ENCODE results near the gene SLC35F3. TPM values are rescaled to one million over a fixed set of nuclear protein-coding genes. Genes with fewer than 3 reads are reported as not detected.

The SLC35F3 gene
- total and polyA plus RNA-seq, 2 experiments from 2014 or later = 1.0 to 3.2 TPM

DNA sequence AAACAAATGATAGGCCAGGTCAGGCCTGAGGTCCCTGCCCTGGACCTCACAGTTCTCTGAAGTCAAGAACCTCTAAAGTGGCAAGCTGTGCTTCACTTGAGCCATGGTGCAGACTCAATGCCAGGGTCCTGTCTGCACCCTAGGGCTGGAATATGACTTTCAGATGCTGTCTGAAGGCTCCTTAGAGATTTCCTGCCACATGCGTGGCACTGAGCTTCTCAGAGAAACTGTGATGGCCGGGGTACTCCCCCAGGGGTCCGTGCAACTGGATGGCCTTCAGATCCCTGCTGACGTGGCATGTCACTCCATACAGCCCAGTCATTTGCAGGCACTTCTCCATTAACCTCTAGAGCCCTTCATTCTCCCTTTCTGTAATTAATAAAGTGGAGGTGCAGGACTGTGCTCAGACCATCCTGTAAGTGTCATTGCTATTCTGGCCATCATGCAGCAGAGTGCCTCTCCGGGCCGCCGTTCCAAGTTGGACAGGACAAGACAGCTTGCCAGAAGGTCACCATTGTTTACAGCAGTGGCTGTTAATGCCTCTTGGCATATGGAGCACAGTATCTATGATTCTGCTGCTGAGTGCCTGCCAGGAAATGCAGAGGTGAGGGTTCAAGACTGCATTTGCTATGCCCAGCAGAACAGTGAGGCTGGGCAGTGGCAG is 263.7 kb downstream of the SLC35F3 start:
- no peaks in the 10 kb centered on the region for H3K9me2 ChIP-seq (ENCODE audit: insufficient read depth)
- no peaks in the 10 kb centered on the region for H3K79me2 ChIP-seq (replicated peaks; ENCODE audit: insufficient read depth)
- H3K4me1 ChIP-seq (ENCODE audit: insufficient read depth) = peaks cover 3% of the 10 kb centered on the region; the same call in 1 of the 2 replicates
- TF ChIP-seq NANOG (IDR thresholded peaks at IDR 0.05; ENCODE audit: borderline replicate concordance) = no peak
- no peak for TF ChIP-seq CREB1 (CRISPR knock-in tag; IDR thresholded peaks at IDR 0.05; ENCODE audit: low read depth)
- TF ChIP-seq ZNF114 (CRISPR knock-in tag; IDR thresholded peaks at IDR 0.05) = no peak
- TF ChIP-seq, protein P1, sequence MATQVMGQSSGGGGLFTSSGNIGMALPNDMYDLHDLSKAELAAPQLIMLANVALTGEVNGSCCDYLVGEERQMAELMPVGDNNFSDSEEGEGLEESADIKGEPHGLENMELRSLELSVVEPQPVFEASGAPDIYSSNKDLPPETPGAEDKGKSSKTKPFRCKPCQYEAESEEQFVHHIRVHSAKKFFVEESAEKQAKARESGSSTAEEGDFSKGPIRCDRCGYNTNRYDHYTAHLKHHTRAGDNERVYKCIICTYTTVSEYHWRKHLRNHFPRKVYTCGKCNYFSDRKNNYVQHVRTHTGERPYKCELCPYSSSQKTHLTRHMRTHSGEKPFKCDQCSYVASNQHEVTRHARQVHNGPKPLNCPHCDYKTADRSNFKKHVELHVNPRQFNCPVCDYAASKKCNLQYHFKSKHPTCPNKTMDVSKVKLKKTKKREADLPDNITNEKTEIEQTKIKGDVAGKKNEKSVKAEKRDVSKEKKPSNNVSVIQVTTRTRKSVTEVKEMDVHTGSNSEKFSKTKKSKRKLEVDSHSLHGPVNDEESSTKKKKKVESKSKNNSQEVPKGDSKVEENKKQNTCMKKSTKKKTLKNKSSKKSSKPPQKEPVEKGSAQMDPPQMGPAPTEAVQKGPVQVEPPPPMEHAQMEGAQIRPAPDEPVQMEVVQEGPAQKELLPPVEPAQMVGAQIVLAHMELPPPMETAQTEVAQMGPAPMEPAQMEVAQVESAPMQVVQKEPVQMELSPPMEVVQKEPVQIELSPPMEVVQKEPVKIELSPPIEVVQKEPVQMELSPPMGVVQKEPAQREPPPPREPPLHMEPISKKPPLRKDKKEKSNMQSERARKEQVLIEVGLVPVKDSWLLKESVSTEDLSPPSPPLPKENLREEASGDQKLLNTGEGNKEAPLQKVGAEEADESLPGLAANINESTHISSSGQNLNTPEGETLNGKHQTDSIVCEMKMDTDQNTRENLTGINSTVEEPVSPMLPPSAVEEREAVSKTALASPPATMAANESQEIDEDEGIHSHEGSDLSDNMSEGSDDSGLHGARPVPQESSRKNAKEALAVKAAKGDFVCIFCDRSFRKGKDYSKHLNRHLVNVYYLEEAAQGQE (IDR thresholded peaks at IDR 0.05; ENCODE audit: unreplicated experiment) = no peak
- no peak for TF ChIP-seq ZNF331 (CRISPR knock-in tag; IDR thresholded peaks at IDR 0.05; ENCODE audit: low read depth)
- no peak for TF ChIP-seq CTCF (conservative IDR thresholded peaks at IDR 0.05; ENCODE audit: low read depth in 2 of 2)
- no peak for TF ChIP-seq JUNB (IDR thresholded peaks at IDR 0.05; ENCODE audit: unreplicated experiment)
- no peak for TF ChIP-seq POLR2AphosphoS5 (IDR thresholded peaks at IDR 0.05; ENCODE audit: low read depth)
- TF ChIP-seq EZH2 (IDR thresholded peaks at IDR 0.05; ENCODE audit: low read depth, unreplicated experiment) = no peak
- no peak for TF ChIP-seq STAT1 (IDR thresholded peaks at IDR 0.05; ENCODE audit: unreplicated experiment)
- TF ChIP-seq ETS1 (IDR thresholded peaks at IDR 0.05) = no peak
- no peak for TF ChIP-seq EZH2phosphoT487 (IDR thresholded peaks at IDR 0.05; ENCODE audit: unreplicated experiment)
- TF ChIP-seq, protein P2, sequence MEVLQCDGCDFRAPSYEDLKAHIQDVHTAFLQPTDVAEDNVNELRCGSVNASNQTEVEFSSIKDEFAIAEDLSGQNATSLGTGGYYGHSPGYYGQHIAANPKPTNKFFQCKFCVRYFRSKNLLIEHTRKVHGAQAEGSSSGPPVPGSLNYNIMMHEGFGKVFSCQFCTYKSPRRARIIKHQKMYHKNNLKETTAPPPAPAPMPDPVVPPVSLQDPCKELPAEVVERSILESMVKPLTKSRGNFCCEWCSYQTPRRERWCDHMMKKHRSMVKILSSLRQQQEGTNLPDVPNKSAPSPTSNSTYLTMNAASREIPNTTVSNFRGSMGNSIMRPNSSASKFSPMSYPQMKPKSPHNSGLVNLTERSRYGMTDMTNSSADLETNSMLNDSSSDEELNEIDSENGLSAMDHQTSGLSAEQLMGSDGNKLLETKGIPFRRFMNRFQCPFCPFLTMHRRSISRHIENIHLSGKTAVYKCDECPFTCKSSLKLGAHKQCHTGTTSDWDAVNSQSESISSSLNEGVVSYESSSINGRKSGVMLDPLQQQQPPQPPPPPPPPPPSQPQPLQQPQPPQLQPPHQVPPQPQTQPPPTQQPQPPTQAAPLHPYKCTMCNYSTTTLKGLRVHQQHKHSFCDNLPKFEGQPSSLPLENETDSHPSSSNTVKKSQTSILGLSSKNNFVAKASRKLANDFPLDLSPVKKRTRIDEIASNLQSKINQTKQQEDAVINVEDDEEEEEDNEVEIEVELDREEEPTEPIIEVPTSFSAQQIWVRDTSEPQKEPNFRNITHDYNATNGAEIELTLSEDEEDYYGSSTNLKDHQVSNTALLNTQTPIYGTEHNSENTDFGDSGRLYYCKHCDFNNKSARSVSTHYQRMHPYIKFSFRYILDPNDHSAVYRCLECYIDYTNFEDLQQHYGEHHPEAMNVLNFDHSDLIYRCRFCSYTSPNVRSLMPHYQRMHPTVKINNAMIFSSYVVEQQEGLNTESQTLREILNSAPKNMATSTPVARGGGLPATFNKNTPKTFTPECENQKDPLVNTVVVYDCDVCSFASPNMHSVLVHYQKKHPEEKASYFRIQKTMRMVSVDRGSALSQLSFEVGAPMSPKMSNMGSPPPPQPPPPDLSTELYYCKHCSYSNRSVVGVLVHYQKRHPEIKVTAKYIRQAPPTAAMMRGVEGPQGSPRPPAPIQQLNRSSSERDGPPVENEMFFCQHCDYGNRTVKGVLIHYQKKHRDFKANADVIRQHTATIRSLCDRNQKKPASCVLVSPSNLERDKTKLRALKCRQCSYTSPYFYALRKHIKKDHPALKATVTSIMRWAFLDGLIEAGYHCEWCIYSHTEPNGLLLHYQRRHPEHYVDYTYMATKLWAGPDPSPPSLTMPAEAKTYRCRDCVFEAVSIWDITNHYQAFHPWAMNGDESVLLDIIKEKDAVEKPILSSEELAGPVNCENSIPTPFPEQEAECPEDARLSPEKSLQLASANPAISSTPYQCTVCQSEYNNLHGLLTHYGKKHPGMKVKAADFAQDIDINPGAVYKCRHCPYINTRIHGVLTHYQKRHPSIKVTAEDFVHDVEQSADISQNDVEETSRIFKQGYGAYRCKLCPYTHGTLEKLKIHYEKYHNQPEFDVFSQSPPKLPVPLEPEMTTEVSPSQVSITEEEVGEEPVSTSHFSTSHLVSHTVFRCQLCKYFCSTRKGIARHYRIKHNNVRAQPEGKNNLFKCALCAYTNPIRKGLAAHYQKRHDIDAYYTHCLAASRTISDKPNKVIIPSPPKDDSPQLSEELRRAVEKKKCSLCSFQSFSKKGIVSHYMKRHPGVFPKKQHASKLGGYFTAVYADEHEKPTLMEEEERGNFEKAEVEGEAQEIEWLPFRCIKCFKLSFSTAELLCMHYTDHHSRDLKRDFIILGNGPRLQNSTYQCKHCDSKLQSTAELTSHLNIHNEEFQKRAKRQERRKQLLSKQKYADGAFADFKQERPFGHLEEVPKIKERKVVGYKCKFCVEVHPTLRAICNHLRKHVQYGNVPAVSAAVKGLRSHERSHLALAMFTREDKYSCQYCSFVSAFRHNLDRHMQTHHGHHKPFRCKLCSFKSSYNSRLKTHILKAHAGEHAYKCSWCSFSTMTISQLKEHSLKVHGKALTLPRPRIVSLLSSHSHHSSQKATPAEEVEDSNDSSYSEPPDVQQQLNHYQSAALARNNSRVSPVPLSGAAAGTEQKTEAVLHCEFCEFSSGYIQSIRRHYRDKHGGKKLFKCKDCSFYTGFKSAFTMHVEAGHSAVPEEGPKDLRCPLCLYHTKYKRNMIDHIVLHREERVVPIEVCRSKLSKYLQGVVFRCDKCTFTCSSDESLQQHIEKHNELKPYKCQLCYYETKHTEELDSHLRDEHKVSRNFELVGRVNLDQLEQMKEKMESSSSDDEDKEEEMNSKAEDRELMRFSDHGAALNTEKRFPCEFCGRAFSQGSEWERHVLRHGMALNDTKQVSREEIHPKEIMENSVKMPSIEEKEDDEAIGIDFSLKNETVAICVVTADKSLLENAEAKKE (CRISPR knock-in tag; IDR thresholded peaks at IDR 0.05) = no peak
- ATAC-seq = no peak
- no peaks in the 10 kb centered on the region for H3F3A ChIP-seq (replicated peaks; ENCODE audit: low read depth)
- H3K36me3 Mint-ChIP-seq (ENCODE audit: low read depth) = no peaks in the 10 kb centered on the region
- no peaks in the 10 kb centered on the region for H3K27me3 ChIP-seq (ENCODE audit: insufficient read depth)
- no peak for DNase-seq (ENCODE audit: low spot score)
- no peak overlapping the region for H3K4me2 ChIP-seq
- no peaks in the 10 kb centered on the region for H3K9me3 Mint-ChIP-seq
- H3K27ac Mint-ChIP-seq = no peak overlapping the region
- H3K36me3 ChIP-seq (ENCODE audit: insufficient read depth) = no peaks in the 10 kb centered on the region
- H4K20me1 ChIP-seq (replicated peaks; ENCODE audit: insufficient read depth) = no peaks in the 10 kb centered on the region
- H3K4me3 ChIP-seq = no peak overlapping the region
- no peak overlapping the region for H3K27ac ChIP-seq (ENCODE audit: low read depth)
- peaks cover 11% of the 10 kb centered on the region for H3K4me1 Mint-ChIP-seq
- no peak overlapping the region for H3K4me3 Mint-ChIP-seq
- peaks cover 4% of the 10 kb centered on the region for H3K27me3 Mint-ChIP-seq (ENCODE audit: insufficient read depth, low read depth, poor library complexity)
- H2AFZ ChIP-seq = no peak overlapping the region
